Measurements from ENCODE around the gene ZNF142.

DNA sequence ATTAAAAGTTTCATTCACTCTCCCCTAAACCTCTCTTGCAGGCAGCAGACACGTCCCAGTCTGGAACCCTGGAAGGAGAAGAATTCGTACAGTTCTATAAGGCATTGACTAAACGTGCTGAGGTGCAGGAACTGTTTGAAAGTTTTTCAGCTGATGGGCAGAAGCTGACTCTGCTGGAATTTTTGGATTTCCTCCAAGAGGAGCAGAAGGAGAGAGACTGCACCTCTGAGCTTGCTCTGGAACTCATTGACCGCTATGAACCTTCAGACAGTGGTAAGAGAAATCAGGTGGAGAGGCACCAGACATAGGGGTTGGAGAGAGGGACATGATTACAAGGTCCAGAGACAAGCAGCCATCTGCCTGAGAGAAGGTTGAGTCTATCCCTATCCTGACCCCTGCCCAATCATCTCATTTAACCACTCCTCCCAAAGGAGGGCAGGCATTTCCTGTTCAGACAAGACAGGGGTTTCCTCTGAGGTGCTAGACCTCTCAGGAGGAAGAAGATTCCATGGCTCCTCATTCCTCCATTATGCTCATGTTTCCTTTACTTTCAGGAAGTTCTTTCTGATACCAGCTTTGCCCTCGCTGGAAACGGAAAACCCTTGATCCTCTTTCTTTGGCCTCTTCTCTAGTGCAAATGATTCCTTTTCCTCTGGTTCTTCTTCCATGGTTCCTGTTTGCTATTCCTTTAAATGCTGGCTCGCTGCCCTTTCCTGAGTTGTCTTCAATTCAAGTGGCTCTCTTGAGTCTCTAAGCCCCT lies 36.6 kb downstream of the ZNF142 start:
- TF ChIP-seq CTCF (conservative IDR thresholded peaks at IDR 0.05) (no peak), EZH2 (IDR thresholded peaks at IDR 0.05; ENCODE audit: low read depth) (no peak)

All from PC-9 (cell line).